22Rv1 (cell line): ENCODE data around the gene RHBDF2.

Experiments
- H3K27ac ChIP-seq: fragments of 450-650 bp; 2 replicates; pipeline ENCODE4 v1.5.1; 2017
- ZFX ChIP-seq: fragments of 450-650 bp; IDR thresholded peaks from 2 replicates; pipeline ENCODE4 v1.6.1; 2017; ENCODE audit warnings: antibody characterized with exemption, borderline replicate concordance
- TF ChIP-seq, protein P1 (sequence below): fragments of 450-650 bp; IDR thresholded peaks from 2 replicates; pipeline ENCODE4 v1.5.1; 2017; ENCODE audit warnings: mild to moderate bottlenecking

The RHBDF2 gene

DNA sequence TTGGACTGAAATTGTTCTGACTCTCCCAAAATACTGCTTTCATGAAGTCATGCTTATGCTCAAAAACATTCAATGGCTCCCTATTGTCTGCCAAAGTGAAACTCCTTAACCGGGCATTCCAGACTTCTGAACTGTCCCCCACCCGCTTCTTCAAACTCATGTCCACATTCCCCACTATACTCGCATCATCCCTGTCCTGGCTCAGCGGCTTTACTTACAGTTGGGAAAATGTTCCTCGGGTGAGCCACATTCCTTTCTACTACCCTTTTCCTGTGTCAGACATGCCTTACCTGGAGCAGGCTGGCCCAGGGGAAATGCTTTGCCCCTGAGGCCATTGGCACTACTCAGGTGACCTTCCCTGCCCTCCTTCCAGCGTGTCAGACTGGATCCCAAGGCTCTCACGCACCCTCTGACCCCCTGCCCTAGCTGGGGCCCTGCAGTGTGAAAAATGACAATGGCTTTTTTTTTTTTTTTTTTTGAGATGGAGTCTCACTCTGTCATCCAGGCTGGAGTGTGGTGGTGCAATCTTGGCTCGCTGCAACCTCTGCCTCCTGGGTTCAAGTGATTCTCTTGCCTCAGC lies 30.9 kb upstream of the RHBDF2 start:
- H3K27ac ChIP-seq: no peak overlapping the region
- TF ChIP-seq, protein P1, sequence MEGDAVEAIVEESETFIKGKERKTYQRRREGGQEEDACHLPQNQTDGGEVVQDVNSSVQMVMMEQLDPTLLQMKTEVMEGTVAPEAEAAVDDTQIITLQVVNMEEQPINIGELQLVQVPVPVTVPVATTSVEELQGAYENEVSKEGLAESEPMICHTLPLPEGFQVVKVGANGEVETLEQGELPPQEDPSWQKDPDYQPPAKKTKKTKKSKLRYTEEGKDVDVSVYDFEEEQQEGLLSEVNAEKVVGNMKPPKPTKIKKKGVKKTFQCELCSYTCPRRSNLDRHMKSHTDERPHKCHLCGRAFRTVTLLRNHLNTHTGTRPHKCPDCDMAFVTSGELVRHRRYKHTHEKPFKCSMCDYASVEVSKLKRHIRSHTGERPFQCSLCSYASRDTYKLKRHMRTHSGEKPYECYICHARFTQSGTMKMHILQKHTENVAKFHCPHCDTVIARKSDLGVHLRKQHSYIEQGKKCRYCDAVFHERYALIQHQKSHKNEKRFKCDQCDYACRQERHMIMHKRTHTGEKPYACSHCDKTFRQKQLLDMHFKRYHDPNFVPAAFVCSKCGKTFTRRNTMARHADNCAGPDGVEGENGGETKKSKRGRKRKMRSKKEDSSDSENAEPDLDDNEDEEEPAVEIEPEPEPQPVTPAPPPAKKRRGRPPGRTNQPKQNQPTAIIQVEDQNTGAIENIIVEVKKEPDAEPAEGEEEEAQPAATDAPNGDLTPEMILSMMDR: no peak
- TF ChIP-seq ZFX: no peak

DNA sequence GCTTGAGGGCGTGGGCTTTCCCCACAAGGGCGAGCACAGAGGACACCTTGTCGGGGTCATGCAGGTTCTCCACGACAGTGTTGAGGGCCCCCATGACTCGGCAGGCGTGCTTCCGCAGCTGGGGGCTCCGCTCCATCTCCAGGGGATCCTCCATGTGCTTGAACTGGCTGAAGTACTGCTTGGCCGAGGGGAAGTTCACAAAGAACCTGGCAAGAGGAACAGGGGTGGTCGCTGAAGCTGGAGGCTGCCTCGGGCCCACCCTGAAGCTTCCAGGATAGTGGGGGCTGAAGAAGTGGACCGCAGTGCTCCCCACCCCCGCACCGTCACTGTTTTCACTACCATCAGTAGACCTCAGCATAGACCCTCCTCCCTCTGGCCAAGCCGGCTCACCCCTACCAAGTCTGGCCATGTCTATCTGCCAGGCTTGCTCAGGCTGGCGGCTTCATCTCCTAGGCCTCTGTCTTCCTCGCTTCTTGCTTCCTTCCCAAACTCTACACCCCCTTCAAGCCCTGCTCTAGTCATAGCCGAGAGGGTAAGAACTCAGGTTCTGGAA lies 30.3 kb upstream of the RHBDF2 start:
- H3K27ac ChIP-seq: no peak overlapping the region
- TF ChIP-seq ZFX: no peak
- TF ChIP-seq, protein P1: no peak

DNA sequence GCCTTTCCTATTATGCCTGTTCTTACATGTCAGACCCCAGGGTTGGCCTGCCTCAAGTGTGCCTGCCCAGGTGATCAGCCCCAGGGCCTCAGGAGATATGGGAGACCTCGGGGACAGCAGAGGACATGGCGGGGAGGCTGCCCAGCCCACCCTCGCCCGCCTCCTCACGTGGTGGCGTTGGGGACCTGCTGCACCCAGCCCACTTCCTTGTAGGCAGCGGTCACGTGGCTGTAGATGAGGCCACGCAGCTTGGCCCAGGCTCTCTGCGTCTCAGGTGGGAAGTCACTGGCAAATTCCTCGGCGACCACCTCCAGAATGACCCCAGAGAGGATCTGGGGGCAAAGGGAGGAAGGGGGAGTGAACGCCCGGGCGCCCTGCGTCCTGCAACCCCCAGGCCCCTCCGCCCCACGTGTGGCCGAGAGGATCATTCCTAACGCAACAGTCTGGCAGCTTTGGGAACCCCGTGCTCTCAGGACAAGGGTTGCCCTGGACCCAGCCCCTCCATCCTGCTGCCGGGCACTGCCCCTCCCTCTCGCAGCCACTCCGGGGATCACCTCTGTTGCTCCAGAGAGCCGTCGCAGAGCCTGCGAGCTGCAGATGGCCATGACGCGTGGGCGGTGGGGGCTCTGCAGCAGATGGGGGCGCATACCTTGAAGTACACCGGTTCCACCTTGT lies 29.7 kb upstream of the RHBDF2 start:
- H3K27ac ChIP-seq: no peak overlapping the region

DNA sequence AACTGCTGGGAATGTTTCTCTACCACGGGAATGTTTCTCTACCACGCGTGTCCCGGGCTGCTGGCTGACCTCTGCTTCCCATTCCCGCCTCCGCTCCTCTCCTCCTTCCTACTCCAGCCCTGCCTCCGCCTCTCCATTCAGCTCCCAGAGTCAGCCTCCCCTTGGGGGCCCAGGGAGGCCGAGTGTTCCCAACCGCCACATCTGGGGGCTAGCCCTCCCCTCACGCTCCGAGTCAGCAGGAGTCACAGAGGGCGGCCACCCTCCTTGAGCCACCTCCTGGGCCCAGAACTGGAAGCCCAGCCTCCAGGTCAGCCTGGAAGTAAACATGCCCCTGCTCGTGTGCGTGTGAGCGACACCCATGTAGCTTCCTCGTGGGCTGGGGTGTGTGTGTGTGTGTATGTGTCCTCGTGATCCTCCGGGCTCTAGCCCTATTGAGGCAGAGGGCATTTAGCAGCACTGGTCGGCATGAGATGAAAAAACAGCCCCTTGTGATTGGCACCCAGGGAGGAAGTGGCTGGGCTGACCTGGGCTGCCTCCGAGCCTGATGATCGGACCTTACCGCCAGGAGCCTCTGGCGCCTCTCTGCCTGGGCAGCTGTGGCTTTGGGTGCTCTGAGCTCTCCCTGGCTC lies 29.0 kb upstream of the RHBDF2 start:
- no peak for TF ChIP-seq ZFX
- TF ChIP-seq, protein P1: no peak
- no peak overlapping the region for H3K27ac ChIP-seq

More for the DNA sequence above, 29.7 kb upstream of the RHBDF2 start:
- TF ChIP-seq ZFX: no peak
- TF ChIP-seq, protein P1: no peak

DNA sequence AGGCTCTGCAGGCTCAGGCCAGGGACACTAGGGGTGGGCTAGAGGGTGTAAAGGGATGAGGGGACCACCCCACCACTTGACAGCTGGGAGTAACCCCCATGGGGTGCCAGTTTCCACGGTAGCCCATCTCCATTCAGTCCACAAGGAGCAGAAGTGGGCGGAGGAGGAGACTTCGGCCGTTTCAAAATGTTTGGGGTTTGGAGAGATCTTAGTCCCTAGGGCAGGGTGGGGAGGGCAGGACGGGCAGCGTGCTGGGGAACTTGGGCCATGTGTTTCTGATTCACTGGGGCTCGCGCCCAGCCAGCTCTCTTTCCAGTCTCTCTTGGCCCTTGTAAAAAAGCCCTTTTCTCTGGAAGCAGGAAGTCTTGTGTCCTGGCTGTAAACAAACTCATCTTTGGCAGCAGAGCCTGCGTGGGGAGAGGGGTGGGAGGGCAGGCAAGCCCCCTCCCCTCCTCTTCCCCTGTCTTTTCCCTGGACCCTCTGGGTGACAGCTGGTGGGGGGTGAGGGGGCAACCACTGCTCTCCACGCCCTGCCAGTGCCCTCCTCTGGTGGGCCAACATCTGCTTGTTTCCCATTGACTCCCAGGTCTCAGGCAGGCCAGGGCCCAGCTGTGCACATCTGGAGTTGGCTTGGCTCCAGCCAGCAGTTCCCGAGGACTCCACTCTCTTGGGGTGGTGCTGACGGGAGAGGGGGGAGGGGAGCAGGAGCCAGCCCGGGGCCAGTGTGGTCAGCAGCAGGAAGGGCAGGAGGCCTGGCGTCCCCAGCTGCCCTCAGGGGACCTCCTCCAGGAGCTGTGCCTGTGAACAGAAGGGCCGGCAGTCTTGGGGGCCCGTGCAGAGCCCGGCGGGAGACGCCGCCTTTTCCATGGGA lies 28.2 kb upstream of the RHBDF2 start:
- H3K27ac ChIP-seq: no peak overlapping the region
- TF ChIP-seq ZFX: no peak
- TF ChIP-seq, protein P1: no peak

DNA sequence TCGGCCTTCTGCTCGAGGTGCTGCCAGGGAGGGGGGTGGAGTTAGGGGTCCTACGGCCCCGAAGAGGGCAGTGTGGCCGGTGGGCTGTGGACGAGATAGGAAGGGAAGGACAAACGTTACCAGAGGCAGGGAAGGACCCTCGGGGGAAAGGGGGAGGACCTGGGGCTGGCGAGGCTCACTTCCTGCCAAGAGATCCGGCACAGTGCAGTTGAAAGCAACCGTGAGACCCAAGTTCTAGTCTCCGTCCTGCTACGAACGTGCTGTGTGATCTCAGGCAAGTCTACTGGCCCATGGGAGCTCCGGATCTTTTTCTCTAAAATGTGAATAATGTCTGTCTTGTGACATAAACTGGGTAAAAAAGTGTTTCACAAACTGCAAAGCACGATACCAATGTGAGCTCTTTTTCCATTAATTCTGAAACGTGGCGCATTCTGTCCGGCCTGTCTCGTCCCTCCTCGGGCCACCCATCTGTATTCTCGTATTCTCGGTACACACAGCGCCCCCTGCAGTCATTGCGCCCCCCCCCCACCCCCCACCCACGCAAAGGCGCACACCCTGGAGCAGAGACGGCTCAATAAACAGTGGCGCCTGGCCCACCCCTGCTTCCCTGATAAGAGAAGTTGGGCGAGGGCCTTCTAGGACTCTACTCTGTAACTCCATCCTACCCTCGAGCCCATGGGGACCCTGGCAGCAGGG lies 27.5 kb upstream of the RHBDF2 start:
- H3K27ac ChIP-seq: no peak overlapping the region
- TF ChIP-seq ZFX: no peak
- TF ChIP-seq, protein P1: peak; percentile 25; the same call in 1 of the 2 replicates
